ENCODE measurements around the gene ARL15.

DNA sequence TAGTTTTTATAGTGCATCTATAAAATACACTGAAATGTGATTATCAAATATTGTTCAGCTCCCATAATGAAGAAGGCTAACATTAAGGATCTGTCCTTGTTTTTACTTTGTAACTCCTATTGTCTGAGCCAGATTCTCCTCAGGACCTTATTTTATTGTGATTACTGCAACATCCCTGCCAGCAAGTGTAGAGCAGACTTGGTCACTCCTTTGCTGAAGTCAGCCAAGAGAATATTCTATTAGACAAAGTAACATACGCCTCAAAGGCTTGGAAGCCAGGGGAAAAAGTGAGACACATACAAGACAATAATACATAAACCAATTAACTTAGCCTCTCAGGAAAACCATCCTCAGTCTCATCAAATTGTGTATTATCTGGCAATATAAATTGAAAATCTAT, 269.6 kb downstream of the ARL15 start:
- TF ChIP-seq, protein P1, sequence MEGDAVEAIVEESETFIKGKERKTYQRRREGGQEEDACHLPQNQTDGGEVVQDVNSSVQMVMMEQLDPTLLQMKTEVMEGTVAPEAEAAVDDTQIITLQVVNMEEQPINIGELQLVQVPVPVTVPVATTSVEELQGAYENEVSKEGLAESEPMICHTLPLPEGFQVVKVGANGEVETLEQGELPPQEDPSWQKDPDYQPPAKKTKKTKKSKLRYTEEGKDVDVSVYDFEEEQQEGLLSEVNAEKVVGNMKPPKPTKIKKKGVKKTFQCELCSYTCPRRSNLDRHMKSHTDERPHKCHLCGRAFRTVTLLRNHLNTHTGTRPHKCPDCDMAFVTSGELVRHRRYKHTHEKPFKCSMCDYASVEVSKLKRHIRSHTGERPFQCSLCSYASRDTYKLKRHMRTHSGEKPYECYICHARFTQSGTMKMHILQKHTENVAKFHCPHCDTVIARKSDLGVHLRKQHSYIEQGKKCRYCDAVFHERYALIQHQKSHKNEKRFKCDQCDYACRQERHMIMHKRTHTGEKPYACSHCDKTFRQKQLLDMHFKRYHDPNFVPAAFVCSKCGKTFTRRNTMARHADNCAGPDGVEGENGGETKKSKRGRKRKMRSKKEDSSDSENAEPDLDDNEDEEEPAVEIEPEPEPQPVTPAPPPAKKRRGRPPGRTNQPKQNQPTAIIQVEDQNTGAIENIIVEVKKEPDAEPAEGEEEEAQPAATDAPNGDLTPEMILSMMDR (conservative IDR thresholded peaks at IDR 0.05) = no peak
- TF ChIP-seq EZH2 (IDR thresholded peaks at IDR 0.05; ENCODE audit: low read depth) = no peak
